LNCAP (cell line): Measurements from ENCODE around the gene LFNG.

Source experiments
- CTCF ChIP-seq: fragments of 450-650 bp; IDR thresholded peaks from 2 replicates; pipeline ENCODE4 v1.5.1; 2017; ENCODE audit warnings: mild to moderate bottlenecking

The LFNG gene

DNA sequence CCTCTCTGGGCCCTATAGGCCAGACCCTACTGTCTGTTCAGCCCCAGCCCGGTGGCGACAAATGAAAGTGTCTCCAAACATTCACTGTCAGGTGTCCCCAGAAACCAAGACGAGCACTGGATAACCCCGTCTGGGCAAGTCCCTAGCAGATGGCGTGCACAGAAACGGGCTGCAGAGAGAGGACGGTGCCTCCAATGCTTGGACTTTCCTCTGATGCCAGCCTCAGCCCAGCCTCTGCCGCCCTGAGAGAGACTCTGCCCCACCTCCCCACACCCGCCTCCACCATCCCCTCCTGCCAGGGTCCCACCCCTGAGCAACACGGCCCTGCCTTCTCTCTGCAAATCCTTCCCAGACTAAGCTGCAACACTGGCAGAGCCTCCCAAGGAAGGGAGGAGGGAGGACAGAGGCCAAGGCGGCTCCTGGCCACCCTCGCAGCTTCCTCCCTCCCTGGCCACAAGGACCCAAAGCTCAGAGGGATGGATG, 7.4 kb upstream of the LFNG start:
- TF ChIP-seq CTCF, result no peak

GRCh38 chr7:2512713-2513112, 6.9 kb upstream of the LFNG start:
- no peak for TF ChIP-seq CTCF

DNA sequence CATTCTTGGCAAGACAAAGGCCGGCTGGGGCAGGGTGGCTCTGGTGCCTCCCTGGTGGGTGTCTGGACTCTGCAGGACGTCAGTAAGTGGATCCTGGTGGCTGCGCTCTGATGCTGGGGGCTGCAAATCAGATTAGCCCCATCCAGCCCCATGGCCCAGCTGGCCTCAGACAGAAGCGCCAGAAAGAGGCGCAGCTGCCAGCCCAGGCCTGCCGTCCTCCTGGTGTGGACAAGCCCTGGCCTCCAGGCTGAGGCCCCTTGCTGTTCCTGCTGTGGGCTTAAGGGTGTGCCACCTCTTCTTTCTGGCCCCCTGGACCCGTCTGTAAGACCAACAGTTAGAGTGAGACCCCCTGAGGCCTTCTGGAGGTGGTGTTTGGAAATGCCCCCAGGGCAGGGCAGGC, 5.9 kb upstream of the LFNG start:
- TF ChIP-seq CTCF, result no peak

DNA sequence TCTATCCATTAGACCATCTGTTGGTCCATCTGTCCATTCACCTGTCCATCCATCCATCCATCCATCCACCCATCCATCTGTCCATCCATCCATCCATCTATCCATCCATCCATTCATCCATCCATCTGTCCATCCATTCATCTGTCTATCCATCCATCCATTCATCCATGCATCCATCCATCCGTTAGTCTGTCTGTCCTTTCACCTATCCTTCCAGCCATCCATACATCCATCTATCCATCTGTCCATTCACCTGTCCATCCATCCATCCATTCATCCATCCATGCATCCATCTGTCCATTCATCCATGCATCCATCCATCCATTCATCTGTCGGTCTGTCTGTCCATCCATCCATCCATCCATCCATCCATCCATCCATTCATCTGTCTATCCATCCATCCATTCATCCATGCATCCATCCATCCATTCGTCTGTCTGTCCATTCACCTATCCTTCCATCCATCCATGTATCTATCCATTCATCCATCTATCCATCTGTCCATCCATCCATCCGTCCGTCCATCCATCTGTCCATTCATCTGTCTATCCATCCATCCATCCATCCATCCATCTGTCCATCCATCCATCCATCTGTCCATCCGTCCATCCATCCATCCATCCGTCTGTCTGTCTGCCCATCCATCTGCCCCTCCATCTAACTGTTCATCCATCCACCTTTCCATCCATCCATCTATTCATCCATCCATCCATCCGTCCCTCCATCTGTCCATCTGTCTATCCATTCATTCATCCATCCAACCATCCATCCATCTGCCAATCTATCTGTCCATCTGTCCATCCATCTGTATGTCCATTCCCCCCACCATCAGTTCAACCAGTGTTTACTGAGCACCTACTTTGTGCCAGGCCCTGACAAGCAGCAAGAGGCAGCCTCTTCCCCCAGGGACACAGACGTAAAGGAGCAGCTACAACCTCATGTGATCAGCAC, 4.8 kb upstream of the LFNG start:
- TF ChIP-seq CTCF, result no peak

- TF ChIP-seq CTCF, result no peak
Observed at GRCh38 chr7:2515424-2516193, 4.0 kb upstream of the LFNG start.

DNA sequence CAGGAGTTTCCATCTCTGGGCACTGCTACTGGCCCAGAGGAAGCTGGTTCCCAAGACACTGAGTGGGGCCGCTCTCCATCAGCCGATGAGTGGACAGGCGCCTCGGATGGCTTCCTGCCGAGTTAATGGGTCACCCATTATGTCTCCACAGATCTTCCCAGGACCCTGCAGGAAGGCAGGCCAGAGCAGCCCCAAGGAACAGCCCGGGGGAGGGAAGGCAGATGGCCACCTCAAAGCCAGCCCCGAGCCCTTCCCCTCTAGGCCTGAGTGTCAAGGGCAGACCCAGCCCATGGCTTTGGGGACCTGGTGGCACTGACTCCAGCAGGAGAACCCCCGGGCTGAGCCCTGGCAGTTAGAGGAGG, 3.4 kb upstream of the LFNG start:
- TF ChIP-seq CTCF, result no peak

GRCh38 chr7:2517026-2517425, 2.5 kb upstream of the LFNG start:
- TF ChIP-seq CTCF, result no peak
